ENCODE measurements around the gene TMCO1.

The TMCO1 gene

DNA sequence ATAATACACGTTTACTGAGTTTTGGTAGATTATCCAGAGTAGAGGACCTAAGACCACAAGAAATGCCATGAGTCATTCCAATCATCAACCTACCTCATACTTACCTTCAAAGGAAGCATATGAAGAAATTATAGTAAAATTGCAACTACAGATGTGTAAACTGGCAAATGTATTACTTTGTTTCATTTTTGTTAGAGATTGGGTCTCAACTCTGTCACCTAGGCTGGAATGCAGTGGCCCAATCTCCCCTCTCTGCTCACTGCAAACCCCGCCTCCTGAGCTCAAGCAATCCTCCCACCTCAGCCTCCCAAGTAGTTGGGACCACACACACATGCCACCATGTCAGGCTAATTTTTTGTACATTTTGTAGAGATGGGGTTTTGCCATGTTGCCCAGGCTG is 5.2 kb downstream of the TMCO1 start:
- TF ChIP-seq, protein P1, sequence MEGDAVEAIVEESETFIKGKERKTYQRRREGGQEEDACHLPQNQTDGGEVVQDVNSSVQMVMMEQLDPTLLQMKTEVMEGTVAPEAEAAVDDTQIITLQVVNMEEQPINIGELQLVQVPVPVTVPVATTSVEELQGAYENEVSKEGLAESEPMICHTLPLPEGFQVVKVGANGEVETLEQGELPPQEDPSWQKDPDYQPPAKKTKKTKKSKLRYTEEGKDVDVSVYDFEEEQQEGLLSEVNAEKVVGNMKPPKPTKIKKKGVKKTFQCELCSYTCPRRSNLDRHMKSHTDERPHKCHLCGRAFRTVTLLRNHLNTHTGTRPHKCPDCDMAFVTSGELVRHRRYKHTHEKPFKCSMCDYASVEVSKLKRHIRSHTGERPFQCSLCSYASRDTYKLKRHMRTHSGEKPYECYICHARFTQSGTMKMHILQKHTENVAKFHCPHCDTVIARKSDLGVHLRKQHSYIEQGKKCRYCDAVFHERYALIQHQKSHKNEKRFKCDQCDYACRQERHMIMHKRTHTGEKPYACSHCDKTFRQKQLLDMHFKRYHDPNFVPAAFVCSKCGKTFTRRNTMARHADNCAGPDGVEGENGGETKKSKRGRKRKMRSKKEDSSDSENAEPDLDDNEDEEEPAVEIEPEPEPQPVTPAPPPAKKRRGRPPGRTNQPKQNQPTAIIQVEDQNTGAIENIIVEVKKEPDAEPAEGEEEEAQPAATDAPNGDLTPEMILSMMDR (IDR thresholded peaks at IDR 0.05; ENCODE audit: control insufficient read depth, extremely low read depth, insufficient read depth): no peak
- H3K4me3 ChIP-seq (ENCODE audit: low read depth, low read length): no peak overlapping the region
- no peak for DNase-seq (ENCODE audit: low read depth)

DNA sequence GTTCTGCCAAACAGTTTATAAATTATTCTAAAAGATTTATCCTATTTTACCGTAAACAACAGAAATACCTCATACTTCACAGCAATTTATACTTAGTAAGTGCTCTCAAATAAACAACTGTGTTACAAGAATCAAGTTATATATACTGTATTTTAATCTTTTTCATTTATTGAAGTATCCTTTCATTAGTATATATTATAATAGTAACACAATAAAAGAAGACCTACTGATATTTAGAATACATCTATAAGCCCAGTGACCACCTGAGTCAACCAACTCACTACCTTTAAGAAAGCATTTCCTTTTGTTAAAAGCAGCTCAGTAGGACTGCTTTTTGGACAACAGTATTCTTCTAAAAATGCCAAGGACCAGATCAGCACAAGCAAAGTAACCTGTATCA is 5.9 kb downstream of the TMCO1 start:
- H3K4me3 ChIP-seq (ENCODE audit: low read depth, low read length): no peak overlapping the region
- no peak for DNase-seq (ENCODE audit: low read depth)
- TF ChIP-seq, protein P1 (IDR thresholded peaks at IDR 0.05; ENCODE audit: control insufficient read depth, extremely low read depth, insufficient read depth): no peak

DNA sequence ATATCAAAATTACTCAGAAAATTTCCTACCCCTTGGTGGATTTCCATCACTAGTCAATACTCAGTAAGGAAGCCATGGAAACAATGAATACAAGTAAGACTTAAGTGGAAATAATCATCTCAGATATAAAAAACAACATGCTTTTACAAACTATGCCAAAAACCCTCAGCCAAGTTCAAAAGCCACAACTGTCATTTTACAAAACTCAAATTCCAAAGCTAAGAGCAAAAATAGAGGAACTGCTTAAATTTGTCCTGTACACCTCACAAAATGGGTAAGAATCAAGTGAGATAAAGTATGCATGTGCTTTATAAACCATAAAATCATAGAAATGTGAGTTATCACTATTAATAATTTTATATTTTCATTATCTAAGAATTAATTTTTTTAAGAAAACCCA is 9.6 kb downstream of the TMCO1 start:
- H3K4me3 ChIP-seq (ENCODE audit: low read depth, low read length): no peak overlapping the region
- DNase-seq (ENCODE audit: low read depth): no peak
- TF ChIP-seq, protein P1 (IDR thresholded peaks at IDR 0.05; ENCODE audit: control insufficient read depth, extremely low read depth, insufficient read depth): no peak

DNA sequence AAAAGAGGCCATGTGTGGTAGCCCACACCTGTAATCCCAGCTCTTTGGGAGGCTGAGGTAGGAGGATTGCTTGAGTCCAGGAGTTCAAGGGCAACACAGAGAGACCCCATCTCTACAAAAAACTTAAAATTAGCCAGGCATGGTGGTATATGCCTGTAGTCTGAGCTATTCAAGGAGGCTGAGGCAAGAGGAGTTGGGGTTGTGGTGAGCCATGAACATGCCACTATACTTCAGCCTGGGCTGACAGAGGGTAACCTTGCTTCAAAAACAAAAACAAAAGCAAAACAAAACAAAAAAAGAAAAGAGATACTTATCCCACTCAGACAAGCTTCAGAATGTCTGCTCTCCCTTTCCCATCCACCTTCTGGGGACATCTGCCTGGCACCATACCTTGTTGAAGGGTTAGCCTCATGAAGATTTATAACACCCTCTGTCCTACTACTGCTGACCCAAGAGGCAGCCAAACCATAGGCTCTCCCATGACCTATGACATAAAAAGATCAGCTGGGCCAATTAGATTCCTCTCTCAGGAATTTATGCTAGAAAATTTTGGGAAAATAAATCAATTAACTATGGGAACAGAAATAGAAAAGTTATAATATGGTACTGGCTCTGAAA is 13.2 kb downstream of the TMCO1 start:
- TF ChIP-seq, protein P1 (IDR thresholded peaks at IDR 0.05; ENCODE audit: control insufficient read depth, extremely low read depth, insufficient read depth): no peak
- no peak for DNase-seq (ENCODE audit: low read depth)
- H3K4me3 ChIP-seq (ENCODE audit: low read depth, low read length): no peak overlapping the region

DNA sequence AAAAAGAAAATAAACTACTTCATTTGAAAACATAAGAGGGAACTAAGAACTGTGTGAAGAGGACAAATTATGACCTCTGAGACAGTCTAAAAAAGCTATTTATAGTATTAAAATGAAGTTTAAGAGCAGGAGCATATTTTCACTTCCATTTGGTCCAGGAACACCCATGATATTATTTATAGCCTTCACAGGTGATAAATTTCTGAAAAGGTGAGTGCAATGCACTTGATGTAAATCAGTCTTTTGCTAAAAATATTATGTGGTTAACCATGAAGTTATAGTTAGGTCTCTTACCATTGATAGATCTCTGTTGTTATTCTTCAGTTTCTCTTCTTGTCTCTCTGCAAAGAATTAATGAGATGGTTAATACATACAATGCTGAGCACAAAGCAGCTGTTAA is 14.7 kb downstream of the TMCO1 start:
- no peak for DNase-seq (ENCODE audit: low read depth)
- H3K4me3 ChIP-seq (ENCODE audit: low read depth, low read length): no peak overlapping the region
- TF ChIP-seq, protein P1 (IDR thresholded peaks at IDR 0.05; ENCODE audit: control insufficient read depth, extremely low read depth, insufficient read depth): no peak

DNA sequence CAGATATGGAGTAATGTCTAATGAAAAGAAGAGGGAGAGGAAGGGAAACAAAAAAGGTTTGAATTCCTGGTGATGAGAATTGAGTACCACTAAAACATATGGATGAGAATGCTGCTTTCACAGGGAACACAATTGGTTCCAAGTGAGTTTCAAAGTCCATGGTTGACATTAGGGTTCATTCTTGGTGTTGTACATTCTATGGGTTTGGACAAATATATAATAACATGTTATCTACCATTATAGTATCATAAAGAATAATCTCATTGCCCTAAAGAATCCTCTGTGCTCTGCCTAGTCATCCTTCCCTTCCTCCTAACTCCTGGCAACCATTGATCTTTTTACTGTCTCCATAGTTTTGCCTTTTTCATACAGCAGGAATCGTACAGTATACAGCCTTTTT is 20.1 kb downstream of the TMCO1 start:
- H3K4me3 ChIP-seq (ENCODE audit: low read depth, low read length): no peak overlapping the region
- TF ChIP-seq, protein P1 (IDR thresholded peaks at IDR 0.05; ENCODE audit: control insufficient read depth, extremely low read depth, insufficient read depth): no peak
- DNase-seq (ENCODE audit: low read depth): no peak
